Measurements from ENCODE around the gene ZDHHC17.
A peak's percentile ranks its signal among the peaks of the same experiment; 100 is the strongest.

The ZDHHC17 gene

GRCh38 chr12:76880519-76881023 is 116.7 kb downstream of the ZDHHC17 start:
- no peak for DNase-seq

GRCh38 chr12:76881142-76881541 is 117.2 kb downstream of the ZDHHC17 start:
- no peak for DNase-seq

- DNase-seq = no peak
Observed at GRCh38 chr12:76882367-76882766, 118.5 kb downstream of the ZDHHC17 start.

GRCh38 chr12:76883151-76883550 is 119.2 kb downstream of the ZDHHC17 start:
- no peak for DNase-seq

GRCh38 chr12:76883811-76884210 is 119.9 kb downstream of the ZDHHC17 start:
- DNase-seq = no peak

- no peak for DNase-seq
Observed at GRCh38 chr12:76888775-76889174, 124.9 kb downstream of the ZDHHC17 start.

GRCh38 chr12:76890151-76891143 is 126.5 kb downstream of the ZDHHC17 start:
- DNase-seq = peak; percentile 51

- DNase-seq = no peak
Observed at GRCh38 chr12:76891609-76892008, 127.7 kb downstream of the ZDHHC17 start.

- no peak for DNase-seq
Observed at GRCh38 chr12:76895796-76896195, 131.9 kb downstream of the ZDHHC17 start.

GRCh38 chr12:76896274-76896673 is 132.4 kb downstream of the ZDHHC17 start:
- no peak for DNase-seq

GRCh38 chr12:76898442-76898841 is 134.5 kb downstream of the ZDHHC17 start:
- no peak for DNase-seq

GRCh38 chr12:76899522-76899921 is 135.6 kb downstream of the ZDHHC17 start:
- no peak for DNase-seq

GRCh38 chr12:76901628-76902380 is 137.9 kb downstream of the ZDHHC17 start:
- DNase-seq = no peak

All from stimulated activated CD4-positive, alpha-beta T cell treated with anti-CD3 and anti-CD28 coated beads, Interleukin-4, amount 100 ng/mL, for 24 hours (primary cell).